GM18868 (cell line): ENCODE results near the gene KCNJ6.

ENCODE experiments used
- ATAC-seq: cut with Tn5 transposase; IDR thresholded peaks from one replicate; pipeline ENCODE4 v1.9.1; 2021; ENCODE audit warnings: mild to moderate bottlenecking, moderate library complexity; ENCODE audit not compliant: unreplicated experiment

The KCNJ6 gene

DNA sequence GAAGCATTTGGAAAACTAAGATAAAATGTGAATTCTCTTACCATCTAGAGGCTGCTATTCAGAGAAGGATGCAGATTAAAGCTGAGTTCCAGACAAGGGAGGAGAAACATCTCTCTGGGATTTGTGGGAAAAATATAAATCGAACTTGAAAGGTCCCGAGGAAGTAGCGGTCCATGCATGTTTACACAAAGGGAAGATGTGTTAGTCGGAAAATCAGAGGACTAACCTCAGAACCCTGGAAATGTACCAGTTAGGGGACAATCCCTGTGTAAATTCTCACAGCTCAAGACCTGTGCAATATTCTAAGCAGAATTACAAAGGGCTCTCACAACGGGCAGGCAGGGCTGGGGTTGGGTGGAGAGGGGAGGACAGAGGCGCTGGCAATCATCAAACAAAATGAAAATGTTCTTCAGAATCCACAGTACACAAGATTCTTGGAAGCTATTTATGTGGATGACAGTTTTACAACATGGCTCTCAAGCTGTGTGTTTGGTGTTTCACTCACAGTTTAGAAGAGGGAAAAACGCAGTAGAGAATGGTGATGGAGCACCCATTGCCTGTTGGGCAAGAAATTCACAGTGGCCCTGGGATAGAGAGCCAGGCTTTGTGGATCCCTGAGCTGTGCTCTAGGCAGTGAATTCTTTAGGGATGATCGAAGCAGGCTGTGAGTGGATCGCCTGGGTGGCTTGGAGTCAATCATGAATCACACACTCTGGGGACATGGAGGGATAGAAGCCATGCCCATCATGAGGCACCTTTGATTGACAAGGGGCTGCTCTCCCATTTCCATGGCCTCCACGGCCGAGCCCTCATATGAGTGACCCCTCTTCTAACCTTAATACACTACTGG lies 47.6 kb downstream of the KCNJ6 start:
- ATAC-seq, result no peak

DNA sequence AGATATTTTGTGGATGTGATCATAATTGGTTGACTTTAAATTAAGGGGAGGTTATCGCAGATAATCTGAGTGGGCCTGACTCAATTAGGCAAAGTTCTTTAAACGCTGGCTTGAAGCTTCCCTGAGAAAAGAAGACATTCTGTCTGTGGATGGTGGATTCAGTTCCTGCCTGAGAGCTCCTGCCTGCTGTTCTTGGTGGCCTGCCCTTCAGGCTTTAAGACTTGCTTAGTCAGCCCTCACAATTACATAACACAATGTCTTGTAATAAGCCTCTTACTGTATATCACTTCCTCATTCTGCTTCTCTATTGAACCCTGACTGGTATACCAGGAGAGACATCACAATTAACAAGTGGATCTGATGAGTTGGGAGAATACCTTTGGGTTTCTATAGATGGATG lies 50.2 kb downstream of the KCNJ6 start:
- peak; percentile 68 for ATAC-seq

DNA sequence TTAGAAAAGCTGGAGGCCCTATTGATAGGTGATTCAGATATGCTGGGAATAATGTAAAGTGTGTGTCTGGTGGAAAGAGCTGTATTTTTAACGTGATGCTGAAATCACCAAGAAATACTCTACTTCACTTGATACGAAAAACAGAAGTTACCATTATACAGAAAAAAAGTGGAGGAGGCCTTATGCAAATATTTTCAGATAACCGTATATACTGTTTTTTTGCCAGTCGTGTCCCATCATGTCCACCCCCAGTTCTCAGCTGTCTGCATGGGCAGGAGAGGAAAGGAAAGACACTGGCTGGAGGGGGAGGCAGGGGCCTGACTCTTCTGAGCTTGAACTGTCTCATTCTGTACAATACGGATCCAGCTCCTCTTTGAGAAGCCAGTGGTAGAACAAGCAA lies 51.1 kb downstream of the KCNJ6 start:
- ATAC-seq, result no peak

DNA sequence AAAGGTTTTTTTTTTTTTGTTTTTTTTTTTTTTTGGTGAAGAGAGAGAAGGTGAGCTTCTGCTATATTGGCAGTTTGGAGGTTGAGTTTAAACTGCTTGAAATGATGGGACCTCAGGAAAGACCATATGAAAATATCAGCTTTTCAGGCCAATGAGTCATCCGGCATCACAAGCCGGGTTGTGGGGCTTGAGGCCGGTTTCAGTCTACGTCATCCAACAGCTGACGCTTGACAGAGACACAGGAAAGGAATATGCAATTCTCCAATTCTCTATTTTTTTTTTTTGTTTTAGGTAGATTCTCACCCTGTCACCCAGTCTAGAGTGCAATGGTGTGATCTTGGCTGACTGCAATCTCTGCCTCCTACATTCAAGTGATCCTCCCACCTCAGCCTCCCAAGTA lies 52.4 kb downstream of the KCNJ6 start:
- ATAC-seq, result no peak

DNA sequence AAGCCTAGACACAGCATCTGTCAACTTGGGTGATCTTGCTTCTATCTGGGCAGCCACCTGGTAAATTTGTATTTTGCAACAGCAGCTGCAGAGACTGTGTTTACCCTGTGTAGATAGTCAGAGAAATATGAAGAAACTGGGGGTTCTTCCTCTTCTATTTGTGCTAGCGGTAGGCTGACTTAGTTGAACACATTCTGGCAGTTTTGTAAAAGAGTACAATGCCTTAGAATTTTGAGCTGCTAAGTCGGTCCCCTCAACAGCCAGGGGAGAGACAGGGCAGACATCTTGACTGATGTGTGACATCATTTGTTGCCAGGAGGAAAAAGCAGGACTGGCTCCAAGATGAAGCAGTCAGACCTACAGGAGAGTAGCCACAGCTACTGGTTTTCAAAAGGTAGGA lies 53.7 kb downstream of the KCNJ6 start:
- ATAC-seq, result peak; percentile 88

DNA sequence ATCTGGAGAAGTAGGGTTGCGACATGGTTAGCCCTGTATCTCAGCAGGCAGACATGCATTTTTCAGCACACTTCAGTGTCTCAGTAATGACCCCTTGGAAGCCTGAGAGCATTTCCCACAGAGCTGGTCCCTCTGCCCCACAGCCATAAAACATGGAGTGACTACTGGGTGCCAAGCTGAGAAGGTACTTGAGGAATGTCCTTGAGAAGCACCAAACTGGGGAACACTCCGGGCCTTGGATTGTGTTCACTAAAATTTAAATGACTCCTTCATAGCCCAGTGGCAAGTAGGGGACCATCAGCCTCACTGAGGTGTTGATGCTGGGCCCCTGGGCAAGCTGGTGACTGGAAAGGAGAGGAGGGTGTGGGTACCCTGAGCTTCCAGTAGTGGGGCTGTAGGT lies 54.7 kb downstream of the KCNJ6 start:
- no peak for ATAC-seq

DNA sequence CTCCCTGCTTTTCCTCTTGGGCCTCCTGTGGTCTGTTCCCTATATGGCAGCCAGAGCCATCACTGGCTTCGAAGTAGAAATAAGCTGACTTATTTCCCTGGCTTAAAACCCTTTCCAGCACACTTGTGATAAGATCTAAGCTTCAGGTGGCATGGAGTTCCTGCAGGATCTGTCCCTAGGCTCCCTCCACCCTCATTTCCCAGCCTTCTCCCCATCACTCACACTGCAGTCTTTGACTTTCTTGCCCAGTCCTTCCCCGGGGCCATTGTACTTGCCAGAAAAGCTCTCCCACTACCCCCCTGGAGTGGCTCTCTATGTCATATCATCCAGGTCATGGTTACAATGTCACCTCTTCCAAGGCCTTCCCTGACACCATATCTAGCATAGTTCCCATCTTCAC lies 55.8 kb downstream of the KCNJ6 start:
- ATAC-seq, result no peak

DNA sequence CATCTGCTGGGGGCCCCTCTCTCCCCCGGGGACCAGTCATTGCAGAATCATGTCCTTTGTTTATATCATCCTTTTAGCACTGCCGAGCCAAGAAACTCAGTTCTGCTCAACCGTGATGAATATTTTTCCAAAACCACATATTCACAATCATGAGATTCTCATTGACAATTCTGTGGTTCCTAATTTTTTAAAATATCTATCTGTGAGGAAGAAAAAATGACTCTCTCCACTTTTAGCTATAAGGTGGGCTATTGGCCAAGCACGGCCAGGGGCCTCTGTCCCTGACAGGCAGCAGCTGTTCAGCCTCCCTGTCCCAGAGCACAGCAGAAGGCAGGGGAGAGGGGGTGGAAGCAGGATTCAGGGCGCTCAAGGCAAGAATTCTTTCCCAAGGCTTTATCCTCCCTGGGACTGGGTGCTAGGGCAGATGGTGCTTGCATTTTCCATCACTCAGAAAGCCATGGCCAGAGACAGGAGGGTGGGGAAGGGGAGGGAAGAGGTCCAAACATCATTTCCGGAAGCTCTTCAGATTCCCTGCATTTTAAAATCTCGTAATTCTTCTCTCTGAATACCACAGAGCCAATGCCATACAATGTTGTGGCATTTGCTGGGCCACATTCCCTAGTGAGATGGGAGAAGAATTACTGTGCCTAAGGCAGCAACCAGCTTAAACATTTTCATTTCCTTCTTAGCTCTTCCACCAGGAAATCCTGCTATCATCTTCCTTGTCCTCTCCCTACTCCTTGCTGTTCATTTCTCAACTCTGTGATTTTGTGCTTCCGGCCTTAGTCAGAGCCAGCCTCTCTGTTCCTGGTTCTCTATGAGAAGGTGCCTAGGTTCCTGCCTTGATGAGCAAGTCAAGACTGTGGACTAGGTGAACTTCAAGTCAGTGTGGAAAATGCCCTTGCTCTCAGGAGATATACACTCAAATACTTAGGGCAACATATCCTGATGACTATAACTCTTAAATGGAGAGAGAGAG lies 60.3 kb downstream of the KCNJ6 start:
- no peak for ATAC-seq

DNA sequence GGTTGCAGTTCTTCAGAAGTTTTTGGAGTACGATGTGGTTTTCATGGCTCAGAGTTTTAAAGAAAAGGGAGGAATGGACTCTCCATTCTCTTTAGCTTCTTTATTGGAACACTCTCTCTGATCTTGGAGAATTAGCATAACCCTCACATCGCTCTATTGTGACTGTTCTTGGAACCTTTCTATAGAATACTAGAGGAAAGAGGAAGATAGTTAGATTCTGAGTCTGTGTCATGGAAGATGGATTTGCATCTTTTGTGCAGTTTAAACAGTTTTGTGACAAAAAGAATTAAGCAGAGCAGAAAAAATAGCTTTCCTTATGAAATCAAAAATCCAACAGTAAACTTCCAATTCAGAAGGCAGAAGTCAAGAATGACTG lies 61.0 kb downstream of the KCNJ6 start:
- no peak for ATAC-seq

DNA sequence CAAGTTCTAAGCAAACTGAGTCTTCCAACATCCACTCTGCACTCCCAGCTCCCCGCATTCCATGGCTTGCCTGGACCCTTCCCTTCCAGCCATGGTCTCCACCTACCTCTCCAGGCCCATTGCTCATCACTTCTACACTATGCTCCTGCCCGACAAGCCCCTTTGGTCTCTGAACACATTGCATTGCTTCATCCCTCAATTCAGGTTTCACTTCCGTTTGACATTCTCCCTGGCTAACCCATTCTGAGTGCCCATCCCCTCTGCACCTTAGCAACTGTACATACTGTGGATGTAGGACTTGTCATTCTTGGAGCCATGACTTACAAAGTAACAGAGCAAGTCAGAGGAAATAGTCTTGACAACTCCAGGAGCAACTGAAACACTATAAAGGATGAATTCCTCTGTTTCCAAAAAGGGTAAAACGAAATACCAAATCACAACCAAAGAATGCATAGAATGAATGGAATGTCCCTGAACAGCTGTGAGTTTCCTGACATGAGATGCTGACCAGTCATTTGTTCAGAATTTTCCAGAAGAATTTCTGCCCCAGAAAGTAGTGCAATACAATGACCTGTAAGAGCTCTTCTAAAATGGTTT lies 66.7 kb downstream of the KCNJ6 start:
- ATAC-seq, result no peak

DNA sequence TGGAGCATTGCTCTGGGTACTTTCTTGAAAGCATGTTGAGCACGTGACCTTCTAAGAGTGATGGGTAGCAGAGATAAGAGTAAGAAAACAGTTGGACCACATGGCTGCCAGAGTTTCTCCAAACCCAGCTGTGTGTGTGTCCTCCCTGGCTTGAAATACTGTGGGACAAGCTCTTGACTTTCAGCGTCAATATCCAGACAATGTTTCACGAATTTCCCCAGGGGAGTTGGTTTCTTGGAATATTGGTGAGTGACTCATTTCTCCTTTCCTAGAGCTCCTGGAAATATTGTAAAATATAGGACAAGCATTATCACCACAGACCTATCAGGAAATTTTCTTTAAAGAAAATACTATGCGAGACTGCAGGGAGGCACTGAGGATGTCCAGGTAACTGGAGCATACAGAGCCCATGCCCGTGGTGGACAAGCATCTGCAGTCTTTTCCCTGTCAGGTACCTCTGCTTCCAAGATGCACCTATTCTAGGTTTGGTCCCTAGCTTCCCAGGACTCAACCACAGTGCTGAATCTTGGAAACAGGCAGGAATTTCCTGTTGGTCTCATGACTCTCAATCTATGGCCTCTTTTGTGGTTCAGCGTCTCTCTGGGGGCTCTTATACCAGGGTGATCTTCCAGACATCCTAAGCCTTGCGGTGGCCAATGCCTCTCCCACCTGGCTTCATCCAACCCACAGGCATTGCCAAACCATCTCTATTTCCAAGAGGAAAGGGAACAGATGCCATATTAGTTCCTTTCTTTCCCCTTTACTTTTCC lies 67.4 kb downstream of the KCNJ6 start:
- no peak for ATAC-seq

DNA sequence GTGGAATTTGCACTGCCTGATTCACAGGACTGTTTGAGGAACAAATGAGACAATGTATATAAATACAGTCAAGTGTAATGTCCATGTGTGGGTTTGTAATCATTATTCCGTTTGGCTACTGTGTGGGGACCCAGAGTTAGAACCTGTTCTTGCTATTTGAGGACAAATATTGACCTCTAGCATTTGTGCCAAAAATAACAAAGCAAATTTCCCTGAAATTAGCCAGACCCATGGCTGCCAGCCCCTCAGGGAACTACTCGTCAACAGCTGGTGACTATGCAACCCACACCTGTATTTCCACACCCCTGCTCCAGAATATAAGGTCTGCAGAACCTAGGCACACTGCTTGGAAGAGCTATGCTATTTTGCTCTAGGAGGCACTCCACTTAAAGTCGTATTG lies 70.7 kb downstream of the KCNJ6 start:
- ATAC-seq, result no peak

DNA sequence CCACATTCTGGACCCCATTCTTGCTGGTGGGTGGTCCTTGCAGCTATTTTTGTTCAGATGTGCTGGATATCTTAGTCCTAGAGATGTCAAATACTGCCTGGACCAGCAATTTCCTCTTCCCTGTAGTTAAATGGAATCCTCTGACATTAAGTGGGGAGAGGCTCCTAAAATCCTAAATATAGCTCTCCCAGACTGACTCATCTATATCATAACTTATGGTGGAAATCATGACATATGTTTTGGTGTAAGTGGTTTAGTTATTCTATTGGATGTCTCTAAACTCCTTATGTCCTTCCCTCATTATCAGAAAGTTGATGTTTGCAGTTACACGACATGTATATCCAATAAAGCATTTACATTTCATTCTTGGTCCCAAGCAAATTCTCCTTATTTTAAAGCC lies 73.1 kb downstream of the KCNJ6 start:
- no peak for ATAC-seq

DNA sequence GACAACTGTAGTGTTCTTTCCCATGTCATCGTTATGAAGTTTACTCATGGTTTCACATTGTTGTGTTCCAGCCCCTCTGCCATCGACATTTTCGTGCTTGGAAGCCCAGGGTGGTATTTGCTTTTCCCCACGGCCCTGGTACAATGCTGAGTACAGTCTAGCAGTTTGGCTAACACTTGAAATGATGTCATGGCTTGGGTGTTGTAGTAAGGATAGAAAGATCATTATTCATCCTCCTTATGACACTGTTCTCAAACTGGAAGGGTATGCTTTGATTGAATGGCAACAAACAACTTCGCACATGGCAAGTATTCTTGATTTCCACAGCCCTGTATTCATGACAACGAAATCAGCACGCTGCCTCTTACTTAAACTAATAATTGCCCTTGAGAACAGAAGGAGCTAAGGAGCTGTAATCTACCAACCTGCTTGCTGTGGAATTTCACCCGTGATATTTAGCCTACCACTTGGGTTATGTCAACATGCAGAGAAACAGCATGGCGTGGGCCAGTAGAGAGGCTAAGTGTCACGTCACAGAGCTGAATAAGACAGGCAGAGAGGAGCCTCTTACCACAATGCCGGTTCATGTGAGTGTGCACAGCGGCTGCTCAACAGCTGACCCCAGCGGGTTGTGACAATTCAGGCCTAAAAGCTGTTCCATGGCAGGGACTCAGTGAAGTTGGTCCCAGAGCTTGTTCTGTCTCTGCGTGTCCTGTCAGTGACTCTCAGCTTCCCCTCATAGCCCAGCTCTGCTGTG lies 73.9 kb downstream of the KCNJ6 start:
- ATAC-seq, result no peak

DNA sequence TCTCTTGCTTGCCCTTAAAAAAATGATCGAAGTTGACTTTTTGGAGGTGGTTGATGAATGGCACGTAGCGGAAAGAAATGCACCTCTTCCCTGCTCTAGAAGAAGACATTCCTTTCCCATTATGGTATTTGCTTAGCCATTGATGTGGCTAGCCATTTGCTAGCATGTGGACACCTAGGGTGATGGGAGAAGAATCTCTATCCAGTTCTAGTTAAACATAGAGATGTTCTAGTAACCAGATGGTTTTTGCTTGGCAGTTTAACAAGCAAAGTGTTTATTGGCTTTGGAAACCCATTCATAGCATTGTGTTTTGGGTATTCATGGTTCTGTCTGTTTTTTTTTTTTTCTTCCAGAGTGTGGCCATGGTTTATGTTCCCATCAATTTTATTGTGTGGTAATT lies 78.9 kb downstream of the KCNJ6 start:
- no peak for ATAC-seq

DNA sequence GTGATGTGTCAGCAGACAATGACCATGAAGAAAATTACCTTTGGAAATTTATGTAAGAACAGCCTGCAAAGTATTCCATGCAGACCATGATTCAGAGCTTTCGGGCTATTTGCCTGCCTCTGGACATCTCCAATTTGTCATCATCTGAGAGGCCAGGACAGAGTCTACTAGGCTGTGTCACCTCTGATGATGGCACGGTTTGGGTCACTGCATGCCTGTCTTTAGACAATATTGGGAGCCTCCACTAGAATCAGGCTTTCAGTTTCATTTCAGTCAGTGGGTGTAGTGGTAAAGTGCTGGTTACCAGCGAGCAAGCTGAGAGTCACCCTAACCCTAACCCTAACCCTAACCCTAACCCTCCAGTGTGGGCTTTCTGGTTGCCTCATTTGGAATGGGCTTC lies 80.8 kb downstream of the KCNJ6 start:
- ATAC-seq, result no peak

DNA sequence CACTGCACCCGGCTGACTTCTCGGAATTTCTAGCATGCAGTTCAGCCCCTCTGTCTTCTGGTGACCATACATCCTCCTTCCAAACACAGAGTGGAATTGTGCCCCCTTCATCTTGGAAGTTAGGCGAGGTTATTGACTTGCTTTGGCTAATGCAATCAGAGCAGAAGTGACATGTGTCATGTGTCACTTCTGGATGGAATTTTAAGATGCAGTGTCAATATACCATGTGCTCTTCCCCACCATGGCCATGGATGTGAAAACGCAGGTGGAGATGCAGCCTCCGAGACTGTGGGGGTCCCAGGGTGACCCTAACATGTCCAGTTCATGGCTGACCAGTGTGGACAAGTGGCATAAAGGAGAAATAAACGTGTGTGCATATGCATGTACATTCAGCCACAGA lies 83.0 kb downstream of the KCNJ6 start:
- ATAC-seq, result no peak

DNA sequence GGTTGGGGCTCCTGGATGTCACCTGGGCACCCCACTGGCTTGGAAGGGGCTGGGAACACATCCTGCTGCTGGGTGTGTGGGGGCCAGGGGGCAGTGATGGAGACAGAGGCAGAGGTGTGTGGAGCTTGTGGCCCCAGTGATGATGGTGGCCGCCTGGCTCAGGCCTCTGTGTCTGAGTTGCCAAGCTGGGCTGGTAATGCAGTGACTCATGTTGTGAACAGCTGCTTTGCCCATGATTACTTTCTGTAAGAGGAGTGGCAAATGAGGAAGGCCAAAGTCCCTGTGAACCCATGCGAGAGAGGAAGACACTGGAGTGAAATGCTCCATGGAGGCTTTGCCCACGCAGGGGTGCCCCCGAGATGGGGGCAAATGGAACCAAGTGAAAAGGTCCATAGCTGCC lies 86.8 kb downstream of the KCNJ6 start:
- no peak for ATAC-seq

DNA sequence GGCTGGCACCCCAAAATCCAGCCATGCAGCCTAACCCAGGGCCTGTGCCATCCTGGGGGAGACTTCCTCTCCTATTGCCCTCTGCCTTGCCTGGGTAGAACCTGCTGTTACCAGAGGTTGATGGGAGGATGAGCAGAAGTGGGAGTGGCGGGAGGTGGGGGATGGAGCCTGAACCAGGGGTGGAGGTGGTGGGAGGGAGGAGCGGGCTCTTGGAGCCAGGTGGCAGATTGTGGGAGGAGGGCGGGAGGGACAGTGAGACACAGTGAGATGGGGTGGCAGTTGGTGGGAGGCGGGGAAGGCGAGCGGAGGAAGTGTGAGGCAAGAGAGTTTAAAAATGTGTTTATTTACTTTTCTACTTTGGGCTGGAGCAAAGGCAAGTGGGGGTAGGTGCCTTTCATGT lies 87.3 kb downstream of the KCNJ6 start:
- no peak for ATAC-seq

DNA sequence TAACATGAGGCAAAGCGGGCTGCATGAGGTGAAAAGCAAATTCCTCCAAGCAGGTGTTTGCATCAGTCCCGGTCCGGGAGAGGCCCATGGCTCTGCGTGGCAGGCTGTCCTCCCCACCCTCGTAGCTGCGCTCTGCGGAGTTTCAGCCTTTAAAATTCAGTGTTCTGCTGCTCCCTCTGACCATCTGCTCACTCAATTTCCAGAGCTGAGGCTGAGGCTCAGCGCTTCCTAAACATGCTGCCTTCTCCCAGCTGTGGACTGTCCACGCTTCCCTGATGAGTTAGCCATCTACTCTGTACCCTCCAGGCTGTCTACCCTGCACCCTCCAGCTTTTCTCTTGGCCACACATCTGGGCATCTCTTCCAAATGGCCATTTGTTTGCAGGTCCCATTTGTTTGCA lies 87.7 kb downstream of the KCNJ6 start:
- ATAC-seq, result no peak
